ENCODE data around the gene NGFR.
A peak's percentile ranks its signal among the peaks of the same experiment; 100 is the strongest.

NGFR gene

DNA sequence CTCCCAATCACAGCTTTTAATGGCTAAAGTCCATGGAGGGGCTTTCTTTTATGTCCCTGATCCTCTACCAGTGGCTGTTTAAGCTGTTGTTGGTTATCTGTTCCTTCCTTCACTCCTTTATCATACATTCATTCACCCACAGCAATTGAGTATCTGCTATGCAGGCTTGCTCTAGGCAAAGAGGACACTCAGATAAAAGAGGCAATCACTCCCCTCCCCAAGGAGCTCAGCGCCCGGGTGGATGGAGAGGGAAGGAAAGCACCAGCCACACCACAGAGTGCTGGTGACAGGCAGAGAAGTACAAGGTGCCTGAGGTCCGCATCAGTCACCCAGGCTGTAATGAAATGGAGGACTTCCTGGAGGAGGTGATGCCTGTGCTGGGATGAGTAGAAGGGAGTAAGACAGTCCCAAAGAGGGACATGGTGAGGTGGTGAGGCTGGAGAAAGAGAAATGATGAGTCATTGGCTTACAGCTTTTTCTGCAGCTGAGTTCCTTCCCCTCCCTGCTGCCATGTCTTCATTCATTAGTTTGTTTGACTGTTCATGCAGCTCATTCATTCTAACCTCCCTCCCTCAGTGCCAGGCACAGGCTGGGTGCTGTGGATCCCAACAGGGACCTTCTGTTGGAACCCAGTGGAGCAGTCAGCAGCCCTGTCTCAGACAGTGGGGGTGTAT lies 12.8 kb upstream of the NGFR start:
- H3K4me3 ChIP-seq (ENCODE audit: low read length) = no peak overlapping the region

DNA sequence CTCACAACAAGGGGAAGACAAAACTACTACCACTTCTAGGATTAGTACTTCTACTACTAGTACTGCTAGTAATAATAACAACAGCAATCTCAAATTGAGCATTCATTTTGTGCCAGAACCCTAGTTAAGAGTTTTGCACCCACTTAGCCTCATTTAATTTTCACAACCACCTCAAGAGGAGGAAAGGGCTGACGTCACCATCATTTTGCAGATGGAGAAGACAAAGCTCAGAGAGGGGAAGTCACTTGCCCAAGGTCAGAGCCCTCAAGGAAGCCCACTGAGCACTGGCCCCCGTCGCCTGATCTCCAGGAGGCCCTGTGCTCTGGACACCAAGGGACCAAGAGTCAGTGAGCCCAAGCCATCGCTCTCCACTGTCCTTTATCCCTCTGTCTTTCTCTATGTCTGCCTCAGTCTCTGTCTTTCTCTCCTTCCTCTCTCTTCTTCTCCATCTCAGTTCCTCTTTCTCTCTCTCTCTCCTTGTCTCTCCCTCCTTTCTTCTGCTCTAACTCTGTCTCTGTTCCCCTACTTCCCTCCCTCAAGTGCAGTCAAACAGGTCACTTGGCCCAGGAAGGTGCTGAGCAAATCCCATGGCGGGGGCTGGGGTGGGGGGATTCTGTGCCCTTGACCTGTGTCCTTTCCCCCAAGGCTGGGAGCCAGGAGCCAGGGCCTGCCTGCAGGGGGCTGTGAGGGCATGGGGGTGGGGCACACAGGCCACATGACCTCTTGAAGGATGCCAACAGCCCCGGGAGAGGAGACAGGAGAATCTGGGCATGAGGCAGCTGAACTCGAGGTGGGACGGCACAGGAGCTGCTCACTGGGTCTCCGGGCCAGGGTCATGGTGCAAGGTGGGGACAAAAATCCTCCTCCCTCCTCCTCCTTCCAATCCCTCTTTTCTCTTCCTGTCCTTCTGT lies 11.2 kb upstream of the NGFR start:
- no peak overlapping the region for H3K4me3 ChIP-seq (ENCODE audit: low read length)
- no peak for TF ChIP-seq ZNF274 (IDR thresholded peaks at IDR 0.05; ENCODE audit: low read depth, low read length)

More for the DNA sequence above, 12.8 kb upstream of the NGFR start:
- TF ChIP-seq ZNF274 (IDR thresholded peaks at IDR 0.05; ENCODE audit: low read depth, low read length) = no peak

GRCh38 chr17:49484588-49484987 lies 10.5 kb upstream of the NGFR start:
- no peak overlapping the region for H3K4me3 ChIP-seq (ENCODE audit: low read length)
- TF ChIP-seq ZNF274 (IDR thresholded peaks at IDR 0.05; ENCODE audit: low read depth, low read length) = no peak

GRCh38 chr17:49486012-49486641 lies 9.0 kb upstream of the NGFR start:
- no peak overlapping the region for H3K4me3 ChIP-seq (ENCODE audit: low read length)
- TF ChIP-seq ZNF274 (IDR thresholded peaks at IDR 0.05; ENCODE audit: low read depth, low read length) = no peak

GRCh38 chr17:49487183-49487582 lies 7.9 kb upstream of the NGFR start:
- no peak for TF ChIP-seq ZNF274 (IDR thresholded peaks at IDR 0.05; ENCODE audit: low read depth, low read length)
- H3K4me3 ChIP-seq (ENCODE audit: low read length) = no peak overlapping the region

GRCh38 chr17:49488612-49489011 lies 6.5 kb upstream of the NGFR start:
- no peak overlapping the region for H3K4me3 ChIP-seq (ENCODE audit: low read length)
- no peak for TF ChIP-seq ZNF274 (IDR thresholded peaks at IDR 0.05; ENCODE audit: low read depth, low read length)

DNA sequence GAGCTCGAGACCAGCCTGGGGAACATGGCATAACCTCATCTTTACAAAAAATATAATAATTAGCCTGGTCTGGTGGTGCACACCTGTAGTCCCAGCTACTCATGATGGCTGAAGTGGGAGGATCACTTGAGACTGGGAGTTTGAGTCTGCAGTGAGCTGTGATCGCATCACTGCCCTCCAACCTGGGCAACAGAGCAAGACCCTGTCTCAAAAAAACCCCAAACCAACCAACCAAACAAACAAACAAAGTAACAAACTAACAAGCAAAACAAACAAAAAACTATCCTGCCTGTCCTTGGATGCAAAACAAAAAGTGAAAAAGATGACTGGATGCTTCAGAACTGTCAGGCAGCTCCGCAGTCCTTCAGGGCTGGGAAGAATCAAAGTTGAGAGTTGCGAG lies 5.7 kb upstream of the NGFR start:
- TF ChIP-seq ZNF274 (IDR thresholded peaks at IDR 0.05; ENCODE audit: low read depth, low read length) = no peak
- no peak overlapping the region for H3K4me3 ChIP-seq (ENCODE audit: low read length)

GRCh38 chr17:49490276-49490675 lies 4.8 kb upstream of the NGFR start:
- no peak overlapping the region for H3K4me3 ChIP-seq (ENCODE audit: low read length)
- no peak for TF ChIP-seq ZNF274 (IDR thresholded peaks at IDR 0.05; ENCODE audit: low read depth, low read length)

GRCh38 chr17:49491192-49491769 lies 3.8 kb upstream of the NGFR start:
- TF ChIP-seq ZNF274 (IDR thresholded peaks at IDR 0.05; ENCODE audit: low read depth, low read length) = no peak
- H3K4me3 ChIP-seq (ENCODE audit: low read length) = no peak overlapping the region

GRCh38 chr17:49494399-49494985 lies 601 bp upstream of the NGFR start:
- TF ChIP-seq ZNF274 (IDR thresholded peaks at IDR 0.05; ENCODE audit: low read depth, low read length) = no peak
- peak overlapping the region; percentile 37; the same call in 1 of the 2 replicates for H3K4me3 ChIP-seq (ENCODE audit: low read length)

DNA sequence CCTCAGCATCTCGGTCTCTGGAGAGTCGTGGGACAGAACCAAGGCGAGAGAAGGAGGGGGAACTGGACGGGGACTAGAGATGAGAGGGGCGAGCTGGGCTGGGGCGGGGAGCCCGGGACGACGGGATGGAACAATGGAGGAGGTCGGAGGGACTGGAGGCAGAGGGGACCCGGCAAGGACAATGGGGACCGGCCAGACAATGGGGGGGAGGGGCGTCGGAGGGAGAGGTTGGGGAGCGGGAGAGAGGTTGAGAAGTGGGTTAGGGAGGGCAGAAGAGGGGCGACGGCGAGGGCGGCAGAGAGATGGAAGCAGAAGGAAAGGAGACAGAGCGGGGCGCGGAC lies 719 bp downstream of the NGFR start:
- TF ChIP-seq ZNF274 (IDR thresholded peaks at IDR 0.05; ENCODE audit: low read depth, low read length) = no peak
- H3K4me3 ChIP-seq (ENCODE audit: low read length) = no peak overlapping the region

- no peak for TF ChIP-seq ZNF274 (IDR thresholded peaks at IDR 0.05; ENCODE audit: low read depth, low read length)
- no peak overlapping the region for H3K4me3 ChIP-seq (ENCODE audit: low read length)
These were observed 1.2 kb downstream of the NGFR start for GRCh38 chr17:49496183-49496866.

DNA sequence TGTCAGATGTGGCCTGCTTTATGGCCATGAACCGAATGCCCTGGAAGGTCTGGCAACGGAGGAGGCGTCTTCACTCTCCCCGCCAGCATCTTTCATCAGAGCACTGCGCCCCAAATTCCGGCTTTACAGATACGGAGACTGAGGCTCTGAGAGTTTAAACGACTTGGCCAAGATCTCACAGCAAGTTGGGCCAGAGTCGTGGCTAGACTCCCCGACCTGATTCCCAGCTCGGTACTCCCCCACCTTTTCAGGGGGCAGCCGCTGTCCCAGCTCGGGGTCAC lies 1.7 kb downstream of the NGFR start:
- TF ChIP-seq ZNF274 (IDR thresholded peaks at IDR 0.05; ENCODE audit: low read depth, low read length) = no peak
- no peak overlapping the region for H3K4me3 ChIP-seq (ENCODE audit: low read length)
